K562 treated with DMSO at 1 percent for 4 hours (cell line): ENCODE results near the gene IRAK2. TPM values are rescaled to one million over a fixed set of nuclear protein-coding genes. Genes with fewer than 3 reads are reported as not detected.

ENCODE experiments used
- total RNA-seq: library from RNA; unstranded; fragments of 300-600 nt; gene quantifications from 2 replicates; pipeline ENCODE4 v1.2.3, GENCODE V29; 2022; ENCODE audit not compliant: insufficient read depth

The IRAK2 gene, protein sequence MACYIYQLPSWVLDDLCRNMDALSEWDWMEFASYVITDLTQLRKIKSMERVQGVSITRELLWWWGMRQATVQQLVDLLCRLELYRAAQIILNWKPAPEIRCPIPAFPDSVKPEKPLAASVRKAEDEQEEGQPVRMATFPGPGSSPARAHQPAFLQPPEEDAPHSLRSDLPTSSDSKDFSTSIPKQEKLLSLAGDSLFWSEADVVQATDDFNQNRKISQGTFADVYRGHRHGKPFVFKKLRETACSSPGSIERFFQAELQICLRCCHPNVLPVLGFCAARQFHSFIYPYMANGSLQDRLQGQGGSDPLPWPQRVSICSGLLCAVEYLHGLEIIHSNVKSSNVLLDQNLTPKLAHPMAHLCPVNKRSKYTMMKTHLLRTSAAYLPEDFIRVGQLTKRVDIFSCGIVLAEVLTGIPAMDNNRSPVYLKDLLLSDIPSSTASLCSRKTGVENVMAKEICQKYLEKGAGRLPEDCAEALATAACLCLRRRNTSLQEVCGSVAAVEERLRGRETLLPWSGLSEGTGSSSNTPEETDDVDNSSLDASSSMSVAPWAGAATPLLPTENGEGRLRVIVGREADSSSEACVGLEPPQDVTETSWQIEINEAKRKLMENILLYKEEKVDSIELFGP
- 4.3 and 6.0 TPM in 2 replicates for total RNA-seq

DNA sequence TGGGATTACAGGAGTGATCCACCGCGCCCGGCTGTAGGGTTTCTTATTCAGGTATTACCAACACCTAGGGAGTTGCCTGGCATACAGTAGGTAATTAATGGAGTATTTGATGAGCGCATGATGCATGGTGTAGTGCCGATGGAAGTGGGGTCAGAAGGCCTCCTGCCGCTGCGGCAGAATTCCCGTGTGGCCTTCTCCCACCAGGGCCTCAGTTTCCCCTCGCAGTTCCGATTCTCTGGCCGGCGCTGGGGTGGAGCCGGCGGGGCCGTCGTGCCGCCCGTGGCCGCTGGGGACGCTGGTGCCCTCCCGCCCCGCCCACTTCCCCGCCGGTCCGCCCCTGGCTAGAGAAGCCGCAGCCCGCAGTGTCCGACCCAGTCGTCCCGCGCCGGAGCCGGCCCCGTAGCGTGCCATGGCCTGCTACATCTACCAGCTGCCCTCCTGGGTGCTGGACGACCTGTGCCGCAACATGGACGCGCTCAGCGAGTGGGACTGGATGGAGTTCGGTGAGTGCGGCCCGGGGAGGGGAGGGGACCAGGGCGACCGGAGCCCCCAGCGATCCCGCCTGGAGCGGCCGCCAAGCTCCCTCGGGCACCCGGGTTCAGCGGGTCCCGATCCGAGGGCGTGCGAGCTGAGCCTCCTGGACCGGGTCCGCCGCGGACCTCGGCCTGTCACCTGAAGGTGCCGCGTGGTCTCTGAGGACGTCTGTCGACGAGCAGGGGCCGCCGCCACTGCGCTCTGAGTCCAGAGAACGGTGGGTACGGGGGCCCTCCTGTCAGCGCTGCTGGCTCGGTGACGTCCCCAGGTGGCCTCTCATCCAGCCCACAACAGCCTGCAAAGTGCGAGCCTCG, at the start of gene IRAK2:
Gene IRAK2, plus strand, starts transcription at position 374 of the 848 bp plus-strand sequence. Its CDS starts 36 bp downstream, at position 410.

DNA sequence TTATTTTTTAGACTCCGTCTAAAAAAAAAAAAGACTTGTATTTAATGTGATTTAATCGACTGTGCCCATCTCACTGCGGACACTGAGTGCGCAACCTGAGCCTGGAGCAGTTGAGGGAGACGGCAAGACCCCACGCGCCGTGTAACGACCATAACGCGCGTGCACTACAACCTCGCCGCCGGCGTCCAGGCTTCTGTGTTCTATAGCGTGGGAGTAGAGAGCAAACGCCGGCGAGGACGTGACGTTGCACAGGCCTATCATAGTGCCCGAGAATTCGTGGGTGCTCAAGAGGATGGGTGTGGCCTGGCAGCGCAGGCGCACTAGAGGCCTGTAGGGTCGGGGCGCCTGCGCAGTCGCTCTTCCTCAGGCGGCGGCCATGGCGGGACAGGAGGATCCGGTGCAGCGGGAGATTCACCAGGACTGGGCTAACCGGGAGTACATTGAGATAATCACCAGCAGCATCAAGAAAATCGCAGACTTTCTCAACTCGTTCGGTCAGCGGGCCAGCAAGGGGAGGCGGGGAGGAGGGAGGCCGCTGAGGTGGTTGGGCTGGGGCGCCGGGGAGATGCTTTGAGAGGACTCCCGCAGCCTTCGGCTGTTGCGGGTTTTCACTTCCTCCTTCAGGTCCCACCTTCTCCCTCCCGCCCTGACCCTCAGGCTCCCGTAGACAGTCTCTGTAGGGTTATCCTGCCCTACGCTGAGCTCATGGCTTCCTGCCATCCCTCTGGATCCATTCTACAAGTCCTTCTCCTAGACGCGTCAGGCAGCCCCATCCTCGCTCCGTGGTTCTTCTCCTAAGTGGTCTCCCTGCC, 49.2 kb upstream of the IRAK2 start, which contains the start of gene BRK1:
Gene BRK1, plus strand, starts transcription at position 350 of the 812 bp plus-strand sequence. Its CDS starts 27 bp downstream, at position 377.

DNA sequence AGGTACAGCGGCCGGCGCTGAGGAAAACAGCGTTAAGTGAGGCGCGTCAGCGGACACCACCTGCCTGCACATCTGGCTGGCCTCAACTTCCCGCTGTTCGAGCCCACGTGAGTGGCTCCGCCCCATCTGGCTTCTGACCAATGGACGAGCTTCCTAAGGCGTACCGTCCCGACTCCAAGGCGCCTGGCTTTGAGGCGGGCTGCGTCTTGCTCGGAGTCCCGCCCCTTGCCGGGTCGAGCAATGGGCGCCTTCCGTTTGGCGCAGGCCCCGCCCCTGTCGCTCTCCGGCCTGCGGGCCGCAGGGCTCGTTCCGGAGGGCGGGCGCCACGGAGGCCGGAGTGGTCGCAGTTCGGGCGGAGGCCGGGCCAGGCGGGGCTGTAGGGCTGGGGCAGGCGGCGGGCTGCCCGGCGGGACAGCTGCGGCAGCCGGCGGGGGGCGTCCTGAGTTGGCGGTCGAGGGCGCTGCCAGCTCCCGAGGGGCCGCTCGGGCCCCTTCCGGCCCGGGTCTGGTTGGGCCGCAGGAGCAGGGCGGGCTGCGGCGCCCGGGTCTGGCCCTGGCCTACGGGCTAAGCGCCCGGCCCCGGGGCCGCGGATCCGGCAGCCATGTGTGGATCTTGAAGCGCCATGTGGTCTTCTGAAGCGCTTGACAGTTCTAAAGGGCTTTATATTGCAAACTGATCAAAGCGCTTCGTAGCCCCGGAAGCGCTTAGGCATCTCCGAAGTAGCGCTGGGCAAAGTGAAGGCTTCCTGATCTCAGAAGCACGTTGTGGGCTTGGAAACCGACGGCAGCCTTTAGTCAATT, 83.7 kb downstream of the IRAK2 start, which contains the start of gene TATDN2:
Gene TATDN2, plus strand, starts transcription at position 276 of the 800 bp plus-strand sequence. CDS start 742 bp downstream, outside the sequence.

GRCh38 chr3:10292505-10293419, 128.0 kb downstream of the IRAK2 start, which contains the start of gene GHRL:
GHRL (minus strand) TSS chr3:10292947; CDS start chr3:10290180, 2,767 bp downstream.

Other genes with a start within 250 kb of the IRAK2 start
- 25.2 and 30.3 TPM in 2 replicates for gene IL17RC, start 247.8 kb upstream of the IRAK2 start, total RNA-seq
- gene CRELD1, start 231.1 kb upstream of the IRAK2 start, total RNA-seq = 14.9 and 18.3 TPM in 2 replicates
- 2.0 and 2.2 TPM in 2 replicates for gene PRRT3, start 212.5 kb upstream of the IRAK2 start, total RNA-seq
- 35.7 and 39.9 TPM in 2 replicates for gene EMC3, start 178.1 kb upstream of the IRAK2 start, total RNA-seq
- 43.5 and 64.5 TPM in 2 replicates for gene FANCD2, start 138.5 kb upstream of the IRAK2 start, total RNA-seq
- not detected in 2 replicates for gene FANCD2OS, start 56.7 kb upstream of the IRAK2 start, total RNA-seq
- 234 and 242 TPM in 2 replicates for gene BRK1, start 49.2 kb upstream of the IRAK2 start, total RNA-seq
- 81.1 and 91.2 TPM in 2 replicates for gene VHL, start 23.1 kb upstream of the IRAK2 start, total RNA-seq
- gene TATDN2, start 83.5 kb downstream of the IRAK2 start, total RNA-seq = 19.7 and 24.1 TPM in 2 replicates
- gene GHRL, start 128.0 kb downstream of the IRAK2 start, total RNA-seq = 0.54 TPM in 1 of 2 replicates, not detected in the other
- 194 and 224 TPM in 2 replicates for gene SEC13, start 156.2 kb downstream of the IRAK2 start, total RNA-seq